Psoas muscle (tissue), 8 donors: ENCODE data around the gene PCDHA5. TPM values are rescaled to one million over a fixed set of nuclear protein-coding genes. Genes with fewer than 3 reads are reported as not detected.
"Not testable (repeated sequence)": the region's sequence is repeated elsewhere in the genome, so short reads cannot be mapped to it uniquely, and the experiment has no call there.

ENCODE experiments used
- ATAC-seq, 4 donors: fragments of 200-7000 bp; cut with Tn5 transposase; one replicate each; pipeline ENCODE4 v1.9.1; 2020; ENCODE audit warnings: moderate library complexity in 3 of 4, mild to moderate bottlenecking in 2 of 4
- DNase-seq, 2 donors: peaks; one replicate each; pipeline ENCODE4 v3.0.0-alpha.2; 2020
- H3K27ac ChIP-seq: fragments of 200-600 bp; one replicate; pipeline ENCODE4 v1.8.0; 2022
- H3K27me3 ChIP-seq, 3 donors: fragments of 200-600 bp in 1 of 3; one replicate each; pipeline versions ENCODE4 v1.6.1 to v1.8.0; 2013 to 2022; ENCODE audit warnings: low read length in 2 of 3, mild to moderate bottlenecking in 2 of 3, moderate library complexity in 1 of 3; ENCODE audit not compliant: insufficient read depth in 3 of 3
- H3K36me3 ChIP-seq, 2 donors: fragments of 200-600 bp in 1 of 2; one replicate each; pipeline versions ENCODE4 v1.6.1 to v1.8.0; 2013 to 2022; ENCODE audit warnings: low read depth in 1 of 2, mild to moderate bottlenecking in 1 of 2, moderate library complexity in 1 of 2; ENCODE audit not compliant: insufficient read depth in 1 of 2
- H3K4me1 ChIP-seq: fragments of 200-600 bp; one replicate; pipeline ENCODE4 v1.8.0; 2022
- H3K4me3 ChIP-seq: fragments of 200-600 bp; one replicate; pipeline ENCODE4 v1.8.0; 2022; ENCODE audit warnings: mild to moderate bottlenecking
- H3K9me3 ChIP-seq: fragments of 200-600 bp; one replicate; pipeline ENCODE4 v1.8.0; 2022
- CTCF ChIP-seq: fragments of 200-600 bp; IDR thresholded peaks from one replicate; pipeline ENCODE4 v1.8.0; 2022; ENCODE audit warnings: antibody characterized with exemption
- WGBS, 3 donors: extraction: QIAGEN DNeasy Blood & Tissue Kit; methylation state at CpG; one replicate each; pipeline versions ENCODE4 v1.1.6 to v1.1.7; 2013; 5-methylcytosine and 5-hydroxymethylcytosine counted together
- intact Hi-C, 2 donors: fragments of 100-400 bp; cut with DNase I; formaldehyde crosslinking; loops; one replicate each; pipeline versions ENCODE4 v1.11.0 to v1.14.2; 2022
- long read RNA-seq, 2 donors: library from polyadenylated mRNA; unstranded; transcript quantifications; one replicate each; pipeline ENCODE4 v2.0.0, GENCODE V29; 2021
- polyA plus RNA-seq, 3 donors: library from polyadenylated mRNA; stranded (reverse); fragments of 200-250 nt; gene quantifications; one replicate each; pipeline ENCODE4 v1.2.3, GENCODE V29; 2013
- total RNA-seq, 4 donors: library from RNA; stranded (reverse); fragmentation: NEBNext Ultra II Directional in 2 of 4; extraction: Animal tissue kit (Norgen Biotek cat#: 25700) in 2 of 4; gene quantifications; one replicate each; pipeline versions ENCODE4 v1.2.1 to v1.2.4, GENCODE V29; 2021 to 2023
- donor health status: healthy with polysubstance abuse.
- donor health status: DM: no; HTN: no; CAD: no; lungs with moderate emphysema.
- donor health status: Bipolar disorder and iron deficiency.
- donor health status: healthy.
- donor health status: DM: yes; HTN: yes; CAD: no.
- donor health status: DM: no; HTN: no; CAD: no.
- donor health status: DM: no; HTN: no; CAD: no.
- donor health status: DM: yes; HTN: yes; CAD: no.

The PCDHA5 gene
- total RNA-seq (not detected), polyA plus RNA-seq (under 1 TPM in 1 of 3 donors, not detected in 2; 0.01 TPM)
- long read RNA-seq, donor 1: 0 reads
- long read RNA-seq, donor 2: 0 reads

GRCh38 chr5:140821375-140822280, at the start of gene PCDHA5:
Gene PCDHA5, plus strand, starts transcription at chr5:140821613.
- DNase-seq (no peak), ATAC-seq (no peak)
- WGBS, 3 donors: 23 to 25% (median 24%) methylated on average over 35 to 39 of the region's 39 CpGs
- Histone ChIP-seq H3K27me3 (peaks cover 0 to 11% (median 2%) of the 10 kb centered on the region in 3 donors), H3K36me3 (no peaks in the 10 kb centered on the region), H3K4me3 (no peak within 1 kb of the TSS), H3K9me3 (peaks cover 4% of the 10 kb centered on the region), H3K27ac (no peak within 1 kb of the TSS), H3K4me1 (no peaks in the 10 kb centered on the region)
- TF ChIP-seq CTCF: peak; percentile 19
- intact Hi-C loops: no loop called here

- no peak overlapping the region for H3K27ac ChIP-seq
- H3K27me3 ChIP-seq: peaks cover 0 to 6% (median 0%) of the 10 kb centered on the region in 3 donors
- TF ChIP-seq CTCF: no peak
- H3K9me3 ChIP-seq: peaks cover 19% of the 10 kb centered on the region
- H3K4me1 ChIP-seq: no peaks in the 10 kb centered on the region
- no peak for ATAC-seq
- intact Hi-C loops: no loop called here
- H3K4me3 ChIP-seq: no peak overlapping the region
- no peaks in the 10 kb centered on the region for H3K36me3 ChIP-seq
- DNase-seq: no peak
- WGBS, 3 donors: 68 to 81% (median 73%) methylated on average over 1 of the region's 1 CpG
Measured at GRCh38 chr5:140780512-140780911, 40.9 kb upstream of the PCDHA5 start.

GRCh38 chr5:140785905-140786686, 35.3 kb upstream of the PCDHA5 start, which contains the start of gene PCDHA1:
Gene PCDHA1, plus strand, starts transcription at chr5:140786140.
- Histone ChIP-seq H3K27ac (no peak within 1 kb of the TSS), H3K4me1 (no peaks in the 10 kb centered on the region), H3K27me3 (peaks cover 0 to 35% (median 16%) of the 10 kb centered on the region in 3 donors), H3K9me3 (peaks cover 16% of the 10 kb centered on the region), H3K4me3 (no peak within 1 kb of the TSS), H3K36me3 (no peaks in the 10 kb centered on the region)
- 17 to 21% (median 18%) methylated on average over 29 of the region's 29 CpGs for WGBS, 3 donors
- DNase-seq: no peak
- intact Hi-C loops: no loop called here
- ATAC-seq: no peak
- TF ChIP-seq CTCF: no peak

GRCh38 chr5:140787422-140787821, 34.0 kb upstream of the PCDHA5 start:
- H3K27ac ChIP-seq, ATAC-seq, intact Hi-C loops, H3K4me1 ChIP-seq, DNase-seq, H3K4me3 ChIP-seq, H3K36me3 ChIP-seq: not testable (repeated sequence)
- Histone ChIP-seq H3K27me3 (peaks cover 2 to 35% (median 18%) of the 10 kb centered on the region in 3 donors), H3K9me3 (peaks cover 16% of the 10 kb centered on the region)
- WGBS, 3 donors: 33 to 38% (median 34%) methylated on average over 44 of the region's 44 CpGs

GRCh38 chr5:140787849-140788504, 33.4 kb upstream of the PCDHA5 start:
- H3K36me3 ChIP-seq, H3K4me3 ChIP-seq, intact Hi-C loops, H3K4me1 ChIP-seq, ATAC-seq, DNase-seq, H3K27ac ChIP-seq: not testable (repeated sequence)
- WGBS, 3 donors: 25 to 37% (median 29%) methylated on average over 66 to 70 of the region's 70 CpGs
- H3K9me3 ChIP-seq: peaks cover 14% of the 10 kb centered on the region
- H3K27me3 ChIP-seq: peaks cover 2 to 37% (median 18%) of the 10 kb centered on the region in 3 donors
